ENCODE measurements around the gene TMEM72.

TMEM72 gene

GRCh38 chr10:44984671-44985101 is 73.5 kb downstream of the TMEM72 start:
- Histone ChIP-seq H3K27me3 (ENCODE audit: control insufficient read depth, insufficient read depth, low read length) (peaks cover 10% of the 10 kb centered on the region), H3K27ac (ENCODE audit: low read depth, low read length) (no peak overlapping the region), H3K9me3 (ENCODE audit: control insufficient read depth, insufficient read depth, low read length) (no peaks in the 10 kb centered on the region), H3K9ac (ENCODE audit: low read depth, low read length) (no peak overlapping the region), H3K4me3 (ENCODE audit: low read depth, low read length) (no peak overlapping the region), H3K36me3 (ENCODE audit: control insufficient read depth, insufficient read depth, low read length) (no peaks in the 10 kb centered on the region), H3K4me1 (ENCODE audit: control insufficient read depth, insufficient read depth, low read length) (peaks cover 55% of the 10 kb centered on the region)

- Histone ChIP-seq H3K4me1 (ENCODE audit: control insufficient read depth, insufficient read depth, low read length) (peaks cover 55% of the 10 kb centered on the region), H3K36me3 (ENCODE audit: control insufficient read depth, insufficient read depth, low read length) (no peaks in the 10 kb centered on the region), H3K9ac (ENCODE audit: low read depth, low read length) (no peak overlapping the region), H3K4me3 (ENCODE audit: low read depth, low read length) (no peak overlapping the region), H3K27me3 (ENCODE audit: control insufficient read depth, insufficient read depth, low read length) (peaks cover 10% of the 10 kb centered on the region), H3K9me3 (ENCODE audit: control insufficient read depth, insufficient read depth, low read length) (no peaks in the 10 kb centered on the region), H3K27ac (ENCODE audit: low read depth, low read length) (no peak overlapping the region)
Measured at GRCh38 chr10:44985175-44985681, 74.1 kb downstream of the TMEM72 start.

DNA sequence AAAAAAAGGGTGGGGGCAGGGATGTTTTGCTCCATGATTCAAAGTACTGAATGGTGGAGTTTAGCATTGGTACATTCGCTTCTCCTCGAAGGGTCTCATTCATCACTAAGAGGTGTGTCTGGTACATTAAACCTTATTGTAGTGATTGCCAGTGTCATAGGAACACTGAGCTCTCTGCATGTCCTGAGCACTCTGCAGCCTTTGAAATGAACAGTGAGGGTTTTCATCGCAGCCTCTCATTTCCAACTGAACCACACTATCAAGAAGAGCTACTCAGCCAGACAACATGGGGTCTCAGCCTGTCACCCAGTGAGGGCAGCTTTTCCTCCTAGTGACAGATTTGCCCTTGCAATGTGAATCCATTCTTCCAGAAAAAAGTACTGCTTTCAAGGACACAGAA is 75.0 kb downstream of the TMEM72 start:
- peaks cover 55% of the 10 kb centered on the region for H3K4me1 ChIP-seq (ENCODE audit: control insufficient read depth, insufficient read depth, low read length)
- H3K9ac ChIP-seq (ENCODE audit: low read depth, low read length): no peak overlapping the region
- H3K36me3 ChIP-seq (ENCODE audit: control insufficient read depth, insufficient read depth, low read length): no peaks in the 10 kb centered on the region
- no peaks in the 10 kb centered on the region for H3K9me3 ChIP-seq (ENCODE audit: control insufficient read depth, insufficient read depth, low read length)
- H3K27me3 ChIP-seq (ENCODE audit: control insufficient read depth, insufficient read depth, low read length): peaks cover 7% of the 10 kb centered on the region
- H3K4me3 ChIP-seq (ENCODE audit: low read depth, low read length): no peak overlapping the region
- H3K27ac ChIP-seq (ENCODE audit: low read depth, low read length): no peak overlapping the region

Measured in HUES48 (cell line).